HepG2 (cell line): ENCODE results near the gene CAPN9. TPM values are rescaled to one million over a fixed set of nuclear protein-coding genes. Genes with fewer than 3 reads are reported as not detected.

Source experiments
- ATAC-seq: fragments of 200-7000 bp; cut with Tn5 transposase; 3 replicates; pipeline ENCODE4 v1.9.1; 2020; ENCODE audit warnings: mild to moderate bottlenecking, moderate library complexity
- BruUV-seq: library from RNA; stranded (reverse); fragments of 400-500 nt; replicated peaks from 2 replicates; lab custom pipeline; 2021; lab: Mats Ljungman, UMichigan
- CTCF ChIA-PET: fragments of 300-600 bp; formaldehyde crosslinking; extraction: SDS; loops from one replicate; lab custom pipeline; 2021; ENCODE audit warnings: low total read pairs, inconsistent platforms, low intra/inter-chr PET ratio; lab: Yijun Ruan, JAX
- POLR2A ChIA-PET: fragments of 350-600 bp; sonication (Branson Sonifier 250); formaldehyde crosslinking; loops from one replicate; lab custom pipeline; 2020; ENCODE audit warnings: antibody characterized with exemption, inconsistent platforms; lab: Yijun Ruan, JAX
- DNase-seq: peaks from one replicate; pipeline ENCODE4 v3.0.0-alpha.2; 2015; ENCODE audit warnings: low spot score
- FAIRE-seq: peaks from 3 replicates; lab custom pipeline; 2011; peaks lifted over from hg19 to GRCh38; lab: Jason Lieb, UNC
- H2AFZ ChIP-seq: one replicate; pipeline ENCODE4 v1.6.1; 2011; ENCODE audit warnings: low read length, inconsistent platforms
- H3K27ac ChIP-seq: fragments of 300-600 bp; 3 replicates; pipeline ENCODE4 v1.8.0; 2011; ENCODE audit warnings: mixed run types, mild to moderate bottlenecking, mixed read lengths, low read length, inconsistent platforms; ENCODE audit not compliant: insufficient read depth; ENCODE audit errors: extremely low read length
- H3K27me3 ChIP-seq, 2 experiments: fragments of 200-600 bp in 1 of 2; 2 replicates in 1 of 2; 3 replicates in 1 of 2; pipeline versions ENCODE4 v1.6.0 to v1.8.0; 2011; ENCODE audit warnings: low read length in 2 of 2, mild to moderate bottlenecking in 2 of 2, moderate library complexity in 2 of 2, inconsistent platforms in 1 of 2; ENCODE audit not compliant: insufficient read depth in 2 of 2, control insufficient read depth in 1 of 2
- H3K36me3 ChIP-seq, 2 experiments: fragments of 200-600 bp in 1 of 2; replicated peaks in 1 of 2; 2 replicates in 1 of 2; 3 replicates in 1 of 2; pipeline versions ENCODE4 v1.5.1 to v1.8.0; 2011; ENCODE audit warnings: low read length in 2 of 2, inconsistent platforms in 1 of 2; ENCODE audit not compliant: insufficient read depth in 2 of 2, control insufficient read depth in 1 of 2
- H3K4me1 ChIP-seq: 2 replicates; pipeline ENCODE4 v1.5.1; 2012; ENCODE audit warnings: low read length, inconsistent platforms; ENCODE audit not compliant: insufficient read depth
- H3K4me2 ChIP-seq: 2 replicates; pipeline ENCODE4 v1.6.0; 2011; ENCODE audit warnings: low read depth, low read length, inconsistent platforms
- H3K4me3 ChIP-seq, 3 experiments: fragments of 200-600 bp in 1 of 3; sonication (generic), shearing (Covaris generic) in 1 of 3; replicated peaks in 1 of 3; 2 replicates each; pipeline ENCODE4 v1.5.1; 2011 to 2016; ENCODE audit warnings: low read length in 3 of 3, inconsistent platforms in 2 of 3, low read depth in 2 of 3, mild to moderate bottlenecking in 2 of 3, control low read depth in 1 of 3, mixed read lengths in 1 of 3; ENCODE audit not compliant: insufficient read depth in 1 of 3
- H3K79me2 ChIP-seq: one replicate; pipeline ENCODE4 v1.6.1; 2011; ENCODE audit warnings: low read length, inconsistent platforms; ENCODE audit not compliant: insufficient read depth
- H3K9ac ChIP-seq: 2 replicates; pipeline ENCODE4 v1.6.0; 2011; ENCODE audit warnings: mild to moderate bottlenecking, low read depth, low read length, inconsistent platforms; ENCODE audit not compliant: insufficient read depth
- H3K9me3 ChIP-seq: 2 replicates; pipeline ENCODE4 v1.5.1; 2012; ENCODE audit warnings: mild to moderate bottlenecking, low read length
- H4K20me1 ChIP-seq: 2 replicates; pipeline ENCODE4 v1.6.0; 2011; ENCODE audit warnings: inconsistent platforms, mild to moderate bottlenecking, low read length, moderate library complexity; ENCODE audit not compliant: insufficient read depth
- FOXA3 ChIP-seq: IDR thresholded peaks from 2 replicates; pipeline ENCODE4 v1.6.1; 2016; ENCODE audit warnings: missing genetic modification reagents, missing compliant biosample characterization
- GPN1 ChIP-seq: sonication (generic); formaldehyde crosslinking; IDR thresholded peaks from 2 replicates; pipeline ENCODE4 v1.5.1; 2020; ENCODE audit warnings: missing genetic modification reagents, borderline replicate concordance
- ISL2 ChIP-seq: sonication (generic); formaldehyde crosslinking; IDR thresholded peaks from 2 replicates; pipeline ENCODE4 v1.5.0; 2020; ENCODE audit warnings: missing genetic modification reagents
- ZZZ3 ChIP-seq: sonication (generic); formaldehyde crosslinking; IDR thresholded peaks from 2 replicates; pipeline ENCODE4 v1.4.0; 2020; ENCODE audit warnings: missing genetic modification reagents, mild to moderate bottlenecking, borderline replicate concordance
- WGBS: methylation state at CpG from one replicate; pipeline ENCODE4 v1.1.6; 2017; ENCODE audit warnings: low lambda C conversion rate; 5-methylcytosine and 5-hydroxymethylcytosine counted together
- in situ Hi-C: cut with HindIII; loops from 2 replicates; pipeline ENCODE4 v1.10.0; 2017; ENCODE audit warnings: low pct_unique_long_range_greater_than_20kb; ENCODE audit not compliant: extremely low pct_ligation_motif_present
- intact Hi-C: fragments of 100-400 bp; cut with micrococcal nuclease; formaldehyde crosslinking; loops from one replicate; pipeline ENCODE4 v1.10.0; 2022; ENCODE audit not compliant: unreplicated experiment
- polyA plus RNA-seq, 8 experiments: library from polyadenylated mRNA; depleted of rRNA in 3 of 8; stranded (reverse) in 7 of 8; unstranded in 1 of 8; fragments of >200 nt; fragmentation: Illumina TruSeq in 4 of 8; extraction: Trizol in 4 of 8; gene quantifications; 2 replicates each; pipeline versions ENCODE4 v1.2.1 to v1.2.3, GENCODE V29; 2011 to 2016; ENCODE audit warnings: low read depth in 4 of 8, missing spikeins in 1 of 8, mixed read lengths in 1 of 8; ENCODE audit not compliant: insufficient read depth in 1 of 8
- total RNA-seq, 5 experiments: library from RNA; depleted of rRNA; stranded (reverse); fragments of >200 nt; fragmentation: Illumina TruSeq; extraction: Trizol; gene quantifications; 2 replicates each; pipeline ENCODE4 v1.2.3, GENCODE V29; 2016; ENCODE audit warnings: low read depth in 1 of 5
- TF ChIP-seq, protein P1 (sequence below): sonication (generic); formaldehyde crosslinking; IDR thresholded peaks from 2 replicates; pipeline ENCODE4 v1.4.0; 2020; ENCODE audit warnings: missing genetic modification reagents

CAPN9 gene
- total and polyA plus RNA-seq, 2 of the 13 experiments (the other 11 are each of a cell fraction or from before 2014, with no cell fraction given), result 0.04 to 0.31 TPM

DNA sequence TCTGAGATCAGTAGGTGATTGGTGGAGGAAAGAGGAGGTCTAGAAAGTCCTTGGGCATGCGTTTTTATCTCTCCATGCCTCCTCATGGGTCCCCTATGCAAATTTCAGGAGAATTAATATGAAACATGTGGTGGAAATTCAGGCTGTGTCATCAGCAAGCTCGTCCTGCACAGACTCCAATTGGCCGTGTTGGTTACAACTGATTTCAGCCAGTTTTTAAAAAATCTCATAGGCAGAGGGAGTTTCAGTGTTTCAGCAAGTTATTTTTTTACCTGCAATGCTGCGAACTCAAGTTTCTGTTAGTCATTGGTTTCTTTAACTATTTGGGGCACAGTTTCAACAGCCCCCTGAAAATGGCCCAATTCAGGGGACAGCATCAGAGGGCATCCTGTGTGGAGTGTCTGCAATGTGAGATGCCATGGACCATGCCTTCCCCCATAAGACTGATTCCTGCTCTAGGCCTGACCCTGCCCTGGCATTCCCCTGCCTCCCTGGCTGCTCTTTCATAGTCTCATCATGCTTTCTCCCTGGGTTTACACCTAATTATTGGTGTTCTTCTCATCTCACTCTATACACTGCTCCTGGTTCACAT lies 61.2 kb downstream of the CAPN9 start:
- no peak overlapping the region for H3K27ac ChIP-seq
- ChIA-PET POLR2A (no interaction called here), CTCF (no interaction called here)
- no TSS peak for BruUV-seq
- no peak overlapping the region for H3K4me3 ChIP-seq
- in situ Hi-C loops, result no loop called here
- H3K9me3 ChIP-seq, result peaks cover 8% of the 10 kb centered on the region
- H3K79me2 ChIP-seq, result no peaks in the 10 kb centered on the region
- H2AFZ ChIP-seq, result no peak overlapping the region
- no peaks in the 10 kb centered on the region for H3K36me3 ChIP-seq
- H3K9ac ChIP-seq, result no peak overlapping the region
- ATAC-seq, result no peak
- H3K27me3 ChIP-seq, result peaks cover 0 to 4% of the 10 kb centered on the region in 2 experiments; a peak in 3 of 5 replicates
- TF ChIP-seq FOXA3 (CRISPR knock-in tag) (no peak), ISL2 (CRISPR knock-in tag) (no peak), ZZZ3 (no peak), GPN1 (CRISPR knock-in tag) (no peak)
- TF ChIP-seq, protein P1, sequence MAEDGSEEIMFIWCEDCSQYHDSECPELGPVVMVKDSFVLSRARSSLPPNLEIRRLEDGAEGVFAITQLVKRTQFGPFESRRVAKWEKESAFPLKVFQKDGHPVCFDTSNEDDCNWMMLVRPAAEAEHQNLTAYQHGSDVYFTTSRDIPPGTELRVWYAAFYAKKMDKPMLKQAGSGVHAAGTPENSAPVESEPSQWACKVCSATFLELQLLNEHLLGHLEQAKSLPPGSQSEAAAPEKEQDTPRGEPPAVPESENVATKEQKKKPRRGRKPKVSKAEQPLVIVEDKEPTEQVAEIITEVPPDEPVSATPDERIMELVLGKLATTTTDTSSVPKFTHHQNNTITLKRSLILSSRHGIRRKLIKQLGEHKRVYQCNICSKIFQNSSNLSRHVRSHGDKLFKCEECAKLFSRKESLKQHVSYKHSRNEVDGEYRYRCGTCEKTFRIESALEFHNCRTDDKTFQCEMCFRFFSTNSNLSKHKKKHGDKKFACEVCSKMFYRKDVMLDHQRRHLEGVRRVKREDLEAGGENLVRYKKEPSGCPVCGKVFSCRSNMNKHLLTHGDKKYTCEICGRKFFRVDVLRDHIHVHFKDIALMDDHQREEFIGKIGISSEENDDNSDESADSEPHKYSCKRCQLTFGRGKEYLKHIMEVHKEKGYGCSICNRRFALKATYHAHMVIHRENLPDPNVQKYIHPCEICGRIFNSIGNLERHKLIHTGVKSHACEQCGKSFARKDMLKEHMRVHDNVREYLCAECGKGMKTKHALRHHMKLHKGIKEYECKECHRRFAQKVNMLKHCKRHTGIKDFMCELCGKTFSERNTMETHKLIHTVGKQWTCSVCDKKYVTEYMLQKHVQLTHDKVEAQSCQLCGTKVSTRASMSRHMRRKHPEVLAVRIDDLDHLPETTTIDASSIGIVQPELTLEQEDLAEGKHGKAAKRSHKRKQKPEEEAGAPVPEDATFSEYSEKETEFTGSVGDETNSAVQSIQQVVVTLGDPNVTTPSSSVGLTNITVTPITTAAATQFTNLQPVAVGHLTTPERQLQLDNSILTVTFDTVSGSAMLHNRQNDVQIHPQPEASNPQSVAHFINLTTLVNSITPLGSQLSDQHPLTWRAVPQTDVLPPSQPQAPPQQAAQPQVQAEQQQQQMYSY (CRISPR knock-in tag), result no peak
- no peak for FAIRE-seq
- no peak overlapping the region for H3K4me2 ChIP-seq
- no peaks in the 10 kb centered on the region for H3K4me1 ChIP-seq
- no peaks in the 10 kb centered on the region for H4K20me1 ChIP-seq
- intact Hi-C loops, result no loop called here
- no peak for DNase-seq
- 2% methylated on average over 4 of the region's 4 CpGs for WGBS
